HT1080 (cell line): Measurements from ENCODE around the gene SPDYE1. TPM values are rescaled to one million over a fixed set of nuclear protein-coding genes. Genes with fewer than 3 reads are reported as not detected.

Experiments
- total RNA-seq: library from RNA; depleted of rRNA; stranded (reverse); fragments of >200 nt; shearing (Covaris generic); gene quantifications from 2 replicates; pipeline ENCODE4 v1.2.3, GENCODE V29; 2014; rRNA removed

Gene SPDYE1
- total RNA-seq, 1 experiment from 2014 or later, result not detected

Other genes starting within 250 kb of the SPDYE1 start
- 22.0 and 22.6 TPM in 2 replicates for gene BLVRA, start 239.2 kb upstream of the SPDYE1 start, total RNA-seq
- gene MRPS24, start 128.4 kb upstream of the SPDYE1 start, total RNA-seq, result 154 and 174 TPM in 2 replicates
- 18.7 and 20.6 TPM in 2 replicates for gene URGCP, start 91.3 kb upstream of the SPDYE1 start, total RNA-seq
- gene UBE2D4, start 71.5 kb upstream of the SPDYE1 start, total RNA-seq, result 16.9 and 18.4 TPM in 2 replicates
- 154 and 156 TPM in 2 replicates for gene DBNL, start 46.8 kb downstream of the SPDYE1 start, total RNA-seq
- gene PGAM2, start 67.7 kb downstream of the SPDYE1 start, total RNA-seq, result not detected in 2 replicates
- 12.8 and 17.4 TPM in 2 replicates for gene POLM, start 84.6 kb downstream of the SPDYE1 start, total RNA-seq
- gene AEBP1, start 106.4 kb downstream of the SPDYE1 start, total RNA-seq, result not detected in 2 replicates
- gene POLD2, start 125.7 kb downstream of the SPDYE1 start, total RNA-seq, result 163 and 192 TPM in 2 replicates
- gene MYL7, start 143.4 kb downstream of the SPDYE1 start, total RNA-seq, result not detected in 2 replicates
- not detected in 2 replicates for gene GCK, start 191.5 kb downstream of the SPDYE1 start, total RNA-seq
- 165 and 201 TPM in 2 replicates for gene YKT6, start 203.1 kb downstream of the SPDYE1 start, total RNA-seq